ENCODE measurements around the gene ADAMTSL1.

- TF ChIP-seq POLR2A (IDR thresholded peaks at IDR 0.05), result no peak
- no peak for TF ChIP-seq CTCF (IDR thresholded peaks at IDR 0.05)
Measured at GRCh38 chr9:18771763-18772162, 297.8 kb downstream of the ADAMTSL1 start.
